Activated B cell treated with CpG ODN at 0.5 μM for 24 hours (primary cell): ENCODE results near the gene SLC22A2. TPM values are rescaled to one million over a fixed set of nuclear protein-coding genes. Genes with fewer than 3 reads are reported as not detected.

Source experiments
- ATAC-seq: fragments of 200-7000 bp; cut with Tn5 transposase; one replicate; pipeline ENCODE4 v1.10.0; 2021; ENCODE audit warnings: low read depth, mild to moderate bottlenecking, moderate library complexity
- CTCF ChIA-PET: fragments of 350-600 bp; sonication (Branson Sonifier 250); formaldehyde crosslinking; loops from one replicate; lab custom pipeline; 2021; ENCODE audit warnings: antibody characterized with exemption; lab: Charles Lee
- POLR2A ChIA-PET: fragments of 350-600 bp; sonication (Branson Sonifier 250); formaldehyde crosslinking; loops from one replicate; lab custom pipeline; 2021; ENCODE audit warnings: antibody characterized with exemption; lab: Charles Lee
- DNase-seq: peaks from one replicate; pipeline ENCODE4 v3.0.0; 2022
- H3K27ac Mint-ChIP-seq: one replicate; pipeline ENCODE4 v1.8.0; 2020; ENCODE audit warnings: mixed read lengths
- H3K27me3 Mint-ChIP-seq: one replicate; pipeline ENCODE4 v1.8.0; 2021; ENCODE audit warnings: mixed read lengths
- H3K36me3 Mint-ChIP-seq: one replicate; pipeline ENCODE4 v1.8.0; 2021; ENCODE audit warnings: low read depth, mixed read lengths
- H3K4me1 Mint-ChIP-seq: one replicate; pipeline ENCODE4 v1.8.0; 2021; ENCODE audit warnings: mixed read lengths
- H3K4me3 Mint-ChIP-seq: one replicate; pipeline ENCODE4 v1.8.0; 2020; ENCODE audit warnings: mild to moderate bottlenecking, mixed read lengths
- H3K9me3 Mint-ChIP-seq: one replicate; pipeline ENCODE4 v1.8.0; 2020; ENCODE audit warnings: mixed read lengths
- intact Hi-C: fragments of 100-400 bp; cut with micrococcal nuclease; formaldehyde crosslinking; loops from one replicate; pipeline ENCODE4 v1.15.1; 2024
- total RNA-seq: library from RNA; stranded (reverse); gene quantifications from 2 replicates; pipeline ENCODE4 v1.2.3, GENCODE V29; 2022
- TF ChIP-seq, protein P1 (sequence below): fragments of 200-600 bp; IDR thresholded peaks from one replicate; pipeline ENCODE4 v1.8.0; 2022; ENCODE audit warnings: antibody characterized with exemption, mild to moderate bottlenecking

The SLC22A2 gene
- total RNA-seq, 1 donor from 2014 or later: not detected

DNA sequence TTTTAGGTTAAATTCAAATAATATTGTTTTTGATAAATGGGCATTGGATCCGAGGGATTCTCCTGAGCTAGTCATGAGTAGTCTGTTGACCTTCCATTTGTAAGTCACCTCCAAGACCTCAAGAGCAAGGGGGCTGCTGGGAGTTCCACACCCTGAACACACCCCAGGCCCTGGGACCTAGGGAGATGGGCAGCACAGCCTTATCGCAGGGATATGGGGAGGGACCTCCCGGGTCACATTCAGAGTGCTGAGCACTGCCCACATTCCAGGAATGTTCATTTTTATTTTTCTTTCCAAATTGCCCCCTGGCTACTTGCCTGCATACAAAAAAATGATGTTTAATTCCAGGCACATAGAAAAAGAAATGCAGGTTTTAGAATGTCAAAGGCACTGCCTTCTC is 55.5 kb downstream of the SLC22A2 start:
- H3K9me3 Mint-ChIP-seq: peaks cover 10% of the 10 kb centered on the region
- H3K4me1 Mint-ChIP-seq: no peaks in the 10 kb centered on the region
- no peak for DNase-seq
- TF ChIP-seq, protein P1, sequence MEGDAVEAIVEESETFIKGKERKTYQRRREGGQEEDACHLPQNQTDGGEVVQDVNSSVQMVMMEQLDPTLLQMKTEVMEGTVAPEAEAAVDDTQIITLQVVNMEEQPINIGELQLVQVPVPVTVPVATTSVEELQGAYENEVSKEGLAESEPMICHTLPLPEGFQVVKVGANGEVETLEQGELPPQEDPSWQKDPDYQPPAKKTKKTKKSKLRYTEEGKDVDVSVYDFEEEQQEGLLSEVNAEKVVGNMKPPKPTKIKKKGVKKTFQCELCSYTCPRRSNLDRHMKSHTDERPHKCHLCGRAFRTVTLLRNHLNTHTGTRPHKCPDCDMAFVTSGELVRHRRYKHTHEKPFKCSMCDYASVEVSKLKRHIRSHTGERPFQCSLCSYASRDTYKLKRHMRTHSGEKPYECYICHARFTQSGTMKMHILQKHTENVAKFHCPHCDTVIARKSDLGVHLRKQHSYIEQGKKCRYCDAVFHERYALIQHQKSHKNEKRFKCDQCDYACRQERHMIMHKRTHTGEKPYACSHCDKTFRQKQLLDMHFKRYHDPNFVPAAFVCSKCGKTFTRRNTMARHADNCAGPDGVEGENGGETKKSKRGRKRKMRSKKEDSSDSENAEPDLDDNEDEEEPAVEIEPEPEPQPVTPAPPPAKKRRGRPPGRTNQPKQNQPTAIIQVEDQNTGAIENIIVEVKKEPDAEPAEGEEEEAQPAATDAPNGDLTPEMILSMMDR: no peak
- no peaks in the 10 kb centered on the region for H3K36me3 Mint-ChIP-seq
- H3K27me3 Mint-ChIP-seq: no peaks in the 10 kb centered on the region
- ATAC-seq: no peak
- no peak overlapping the region for H3K4me3 Mint-ChIP-seq
- ChIA-PET CTCF (no interaction called here), POLR2A (no interaction called here)
- intact Hi-C loops: no loop called here
- H3K27ac Mint-ChIP-seq: no peak overlapping the region

DNA sequence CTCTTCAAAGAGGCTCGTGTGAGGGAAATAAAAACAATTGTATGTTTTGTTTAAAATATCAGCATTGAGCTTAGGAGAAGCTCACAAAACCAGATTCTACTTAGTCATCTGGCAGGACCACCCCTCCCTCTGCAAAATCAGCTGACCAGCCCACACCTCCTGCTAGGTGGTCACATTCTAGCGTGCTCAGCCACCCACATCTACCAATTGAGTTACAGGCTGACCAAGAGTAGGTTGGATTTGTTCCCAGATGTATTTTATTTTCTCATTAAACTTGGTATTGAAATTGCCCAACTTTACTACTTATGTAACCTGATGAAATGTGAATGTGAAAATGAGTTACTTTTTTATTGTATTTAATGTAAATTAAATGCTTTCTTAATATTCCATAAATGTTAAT is 56.2 kb downstream of the SLC22A2 start:
- H3K4me3 Mint-ChIP-seq: no peak overlapping the region
- ChIA-PET CTCF (no interaction called here), POLR2A (no interaction called here)
- DNase-seq: no peak
- no peaks in the 10 kb centered on the region for H3K27me3 Mint-ChIP-seq
- TF ChIP-seq, protein P1: no peak
- no peaks in the 10 kb centered on the region for H3K4me1 Mint-ChIP-seq
- no peak for ATAC-seq
- intact Hi-C loops: no loop called here
- H3K36me3 Mint-ChIP-seq: no peaks in the 10 kb centered on the region
- peaks cover 9% of the 10 kb centered on the region for H3K9me3 Mint-ChIP-seq
- H3K27ac Mint-ChIP-seq: no peak overlapping the region

DNA sequence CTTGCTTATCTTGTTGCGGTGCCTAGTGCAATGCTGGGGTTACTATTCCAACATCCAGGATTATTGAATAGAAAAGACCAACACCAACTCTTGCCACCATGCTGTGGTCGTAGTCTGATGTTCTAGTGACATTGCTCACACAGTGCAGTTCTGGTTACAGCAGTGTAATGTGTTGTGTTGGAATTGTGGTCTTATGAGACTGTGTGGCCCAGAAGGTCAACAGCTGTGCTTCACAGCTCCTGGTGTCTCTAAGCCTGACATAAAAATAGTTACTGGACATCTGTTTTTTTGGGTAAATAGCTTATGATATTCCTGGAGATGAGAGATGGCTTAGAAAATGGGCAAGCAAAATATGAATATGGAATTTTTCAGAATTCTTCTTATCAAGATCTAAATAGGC is 57.6 kb downstream of the SLC22A2 start:
- intact Hi-C loops: no loop called here
- DNase-seq: no peak
- CTCF ChIA-PET: no interaction called here
- no peaks in the 10 kb centered on the region for H3K4me1 Mint-ChIP-seq
- no peaks in the 10 kb centered on the region for H3K36me3 Mint-ChIP-seq
- no peak overlapping the region for H3K27ac Mint-ChIP-seq
- TF ChIP-seq, protein P1: no peak
- H3K4me3 Mint-ChIP-seq: no peak overlapping the region
- POLR2A ChIA-PET: no interaction called here
- peaks cover 6% of the 10 kb centered on the region for H3K9me3 Mint-ChIP-seq
- no peaks in the 10 kb centered on the region for H3K27me3 Mint-ChIP-seq
- ATAC-seq: no peak

DNA sequence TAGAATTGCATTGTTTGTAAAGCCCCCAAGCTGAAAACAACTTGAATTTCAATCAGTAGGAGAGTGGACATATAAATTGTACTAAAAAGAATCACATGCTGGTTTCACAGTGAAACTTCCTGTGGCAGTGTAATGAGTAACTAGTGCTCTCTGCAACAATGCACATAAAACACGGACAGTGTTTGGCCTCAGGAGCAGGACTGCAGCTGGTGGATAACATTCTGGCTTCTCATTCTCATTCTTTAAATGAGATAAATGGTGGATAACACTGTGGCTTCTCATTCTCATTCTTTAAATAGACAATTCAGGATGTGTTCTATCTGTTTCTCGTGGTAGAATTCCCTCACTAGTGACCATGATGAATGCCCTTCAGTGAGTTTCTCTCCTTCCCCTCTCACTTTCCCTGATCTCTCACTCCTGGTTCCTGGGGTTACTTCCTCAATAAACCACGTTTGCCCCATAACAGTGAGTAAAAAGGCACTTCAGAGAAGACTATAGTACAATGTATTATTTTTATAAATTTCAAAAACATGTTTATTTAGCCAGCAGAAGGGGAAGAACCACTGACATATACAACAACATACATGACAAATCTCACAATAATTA is 59.9 kb downstream of the SLC22A2 start:
- Mint-ChIP-seq H3K9me3 (peaks cover 14% of the 10 kb centered on the region), H3K4me1 (no peaks in the 10 kb centered on the region), H3K27ac (no peak overlapping the region), H3K4me3 (no peak overlapping the region), H3K27me3 (no peaks in the 10 kb centered on the region), H3K36me3 (no peaks in the 10 kb centered on the region)
- CTCF ChIA-PET: no interaction called here
- intact Hi-C loops: no loop called here
- TF ChIP-seq, protein P1: no peak
- DNase-seq (no peak), ATAC-seq (no peak)
- POLR2A ChIA-PET: no interaction called here

DNA sequence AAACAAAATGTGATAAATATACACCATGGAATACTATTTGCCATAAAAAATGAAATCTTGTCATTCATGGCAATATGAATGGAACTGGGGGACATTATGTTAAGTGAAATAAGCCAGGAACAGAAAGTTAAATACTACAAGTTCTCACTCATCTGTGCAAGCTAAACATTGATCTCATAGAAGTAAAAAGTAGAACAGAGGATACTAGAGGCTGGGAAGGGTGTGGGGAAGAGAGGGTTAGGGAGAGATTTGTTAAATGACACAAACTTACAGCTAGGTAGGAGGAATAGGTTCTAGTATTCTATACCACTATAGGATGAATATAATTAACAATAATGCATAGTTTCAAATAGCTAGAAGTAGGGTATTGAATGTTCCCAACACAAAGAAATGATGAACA is 61.0 kb downstream of the SLC22A2 start:
- ChIA-PET CTCF (no interaction called here), POLR2A (no interaction called here)
- intact Hi-C loops: no loop called here
- ATAC-seq: no peak
- no peak overlapping the region for H3K27ac Mint-ChIP-seq
- no peak for DNase-seq
- H3K4me1 Mint-ChIP-seq: no peaks in the 10 kb centered on the region
- H3K9me3 Mint-ChIP-seq: peaks cover 17% of the 10 kb centered on the region
- H3K4me3 Mint-ChIP-seq: no peak overlapping the region
- H3K27me3 Mint-ChIP-seq: no peaks in the 10 kb centered on the region
- H3K36me3 Mint-ChIP-seq: no peaks in the 10 kb centered on the region
- TF ChIP-seq, protein P1: no peak
